MM.1S (cell line): ENCODE results near the gene PARP4.
"Not testable (repeated sequence)": the region's sequence is repeated elsewhere in the genome, so short reads cannot be mapped to it uniquely, and the experiment has no call there.

Experiments
- DNase-seq: peaks from one replicate; pipeline ENCODE4 v3.0.0-alpha.2; 2015
- H2AFZ ChIP-seq: fragments of 300-600 bp; sonication (generic); 2 replicates; pipeline ENCODE4 v1.6.0; 2016; ENCODE audit warnings: antibody characterized with exemption, low read length
- H3F3A ChIP-seq: fragments of 300-600 bp; sonication (generic); 2 replicates; pipeline ENCODE4 v1.6.1; 2016; ENCODE audit warnings: mild to moderate bottlenecking, antibody characterized with exemption, low read length, moderate library complexity, mixed read lengths; ENCODE audit not compliant: insufficient read depth
- H3K27ac ChIP-seq: fragments of 300-600 bp; sonication (generic); 2 replicates; pipeline ENCODE4 v1.5.1; 2016; ENCODE audit warnings: mild to moderate bottlenecking, low read length
- H3K27me3 ChIP-seq: fragments of 300-600 bp; sonication (generic); replicated peaks from 2 replicates; pipeline ENCODE4 v1.6.0; 2016; ENCODE audit warnings: low read length; ENCODE audit not compliant: insufficient read depth
- H3K36me3 ChIP-seq: fragments of 300-600 bp; sonication (generic); replicated peaks from 2 replicates; pipeline ENCODE4 v1.6.1; 2016; ENCODE audit warnings: mild to moderate bottlenecking, low read length, mixed read lengths; ENCODE audit not compliant: insufficient read depth
- H3K4me1 ChIP-seq: fragments of 300-600 bp; sonication (generic); 2 replicates; pipeline ENCODE4 v1.6.1; 2016; ENCODE audit warnings: low read length, mixed read lengths
- H3K4me2 ChIP-seq: fragments of 300-600 bp; sonication (generic); 2 replicates; pipeline ENCODE4 v1.6.0; 2016; ENCODE audit warnings: low read depth, low read length
- H3K4me3 ChIP-seq: fragments of 300-600 bp; sonication (generic); 2 replicates; pipeline ENCODE4 v1.5.1; 2016; ENCODE audit warnings: low read length, mixed read lengths
- H3K79me2 ChIP-seq: fragments of 300-600 bp; sonication (generic); 2 replicates; pipeline ENCODE4 v1.6.1; 2016; ENCODE audit warnings: mixed run types, low read length, mixed read lengths
- H3K9ac ChIP-seq: fragments of 300-600 bp; sonication (generic); 2 replicates; pipeline ENCODE4 v1.6.1; 2016; ENCODE audit warnings: low read length, mixed read lengths
- H3K9me2 ChIP-seq: fragments of 300-600 bp; sonication (generic); replicated peaks from 2 replicates; pipeline ENCODE4 v1.6.1; 2016; ENCODE audit warnings: mild to moderate bottlenecking, low read length, mixed read lengths; ENCODE audit not compliant: insufficient read depth
- H3K9me3 ChIP-seq: fragments of 300-600 bp; sonication (generic); replicated peaks from 2 replicates; pipeline ENCODE4 v1.6.1; 2016; ENCODE audit warnings: mild to moderate bottlenecking, low read length, mixed read lengths; ENCODE audit not compliant: insufficient read depth
- H4K20me1 ChIP-seq: fragments of 300-600 bp; sonication (generic); 2 replicates; pipeline ENCODE4 v1.6.1; 2016; ENCODE audit warnings: mild to moderate bottlenecking, low read length, moderate library complexity, mixed read lengths; ENCODE audit not compliant: insufficient read depth
- CTCF ChIP-seq: fragments of 300-600 bp; sonication (generic); IDR thresholded peaks from 2 replicates; pipeline ENCODE4 v1.5.1; 2016; ENCODE audit warnings: antibody characterized with exemption, low read length, mixed read lengths
- EZH2 ChIP-seq: fragments of 300-600 bp; sonication (generic); optimal IDR thresholded peaks from 2 replicates; pipeline ENCODE3; 2017; ENCODE audit warnings: low read depth, mild to moderate bottlenecking, antibody characterized with exemption, low read length, mixed read lengths
- EZH2phosphoT487 ChIP-seq: fragments of 300-600 bp; sonication (generic); IDR thresholded peaks from 2 replicates; pipeline ENCODE4 v1.6.1; 2018; ENCODE audit warnings: antibody characterized with exemption, low read length

Gene PARP4

GRCh38 chr13:24390795-24391194 is 121.8 kb downstream of the PARP4 start:
- not testable (repeated sequence) for H3K27me3 ChIP-seq, H3K9ac ChIP-seq, H3K79me2 ChIP-seq, H3K4me1 ChIP-seq, H3K4me2 ChIP-seq, H3K36me3 ChIP-seq, H3K27ac ChIP-seq, H4K20me1 ChIP-seq, H3K4me3 ChIP-seq, DNase-seq, H2AFZ ChIP-seq, H3K9me3 ChIP-seq, H3F3A ChIP-seq, H3K9me2 ChIP-seq

DNA sequence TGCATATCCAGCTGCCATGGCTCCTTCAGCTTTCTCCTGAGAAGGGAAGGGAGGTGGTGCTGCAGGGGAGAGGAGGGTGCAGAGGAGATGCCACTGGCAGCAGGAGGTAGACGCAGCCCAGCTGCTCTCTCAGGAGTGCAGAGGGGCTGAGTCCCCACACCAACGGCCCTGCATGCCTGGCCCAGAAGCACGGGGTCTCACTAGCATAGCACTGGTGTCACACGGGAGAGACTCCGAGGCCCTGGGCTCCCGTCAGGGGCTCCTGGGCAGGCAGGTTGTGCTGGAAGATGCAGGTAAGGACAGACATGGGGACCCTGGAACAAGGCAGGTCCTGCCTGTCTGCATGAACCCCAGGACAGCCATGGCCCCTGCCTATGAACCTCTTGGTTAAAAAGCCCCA is 123.1 kb downstream of the PARP4 start:
- Histone ChIP-seq H3K9me3 (no peaks in the 10 kb centered on the region), H3K9ac (no peak overlapping the region), H3K27me3 (no peaks in the 10 kb centered on the region), H2AFZ (no peak overlapping the region), H4K20me1 (no peaks in the 10 kb centered on the region), H3K4me3 (no peak overlapping the region), H3K27ac (no peak overlapping the region), H3F3A (no peaks in the 10 kb centered on the region), H3K79me2 (no peaks in the 10 kb centered on the region), H3K4me1 (no peaks in the 10 kb centered on the region), H3K9me2 (no peaks in the 10 kb centered on the region), H3K36me3 (no peaks in the 10 kb centered on the region), H3K4me2 (no peak overlapping the region)
- TF ChIP-seq CTCF (no peak), EZH2 (no peak), EZH2phosphoT487 (no peak)
- DNase-seq, result no peak

DNA sequence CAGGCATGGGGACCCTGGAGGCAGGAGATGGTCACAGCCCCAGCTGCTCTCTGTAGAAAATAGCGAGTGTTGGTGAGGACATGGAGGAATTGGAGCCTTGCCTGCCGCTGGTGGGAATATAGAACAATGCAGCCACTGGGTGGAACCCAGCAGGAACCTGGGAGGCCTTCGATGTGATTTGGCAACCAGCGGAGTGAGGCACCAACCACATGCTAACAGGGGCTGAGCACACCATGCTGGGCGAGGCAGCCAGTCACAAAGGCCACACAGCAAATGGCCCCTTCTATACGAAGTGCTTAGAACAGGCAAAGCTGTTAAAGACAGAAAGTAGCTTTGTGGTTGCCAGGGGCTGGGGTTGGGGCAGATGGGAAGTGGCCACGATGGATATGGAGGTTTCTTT is 123.8 kb downstream of the PARP4 start:
- H4K20me1 ChIP-seq, H3K9me2 ChIP-seq, DNase-seq, H3K9me3 ChIP-seq, H3K27me3 ChIP-seq, H3K9ac ChIP-seq, H3K27ac ChIP-seq, H3K4me3 ChIP-seq, H3K4me1 ChIP-seq, H3K79me2 ChIP-seq, H3K36me3 ChIP-seq, H3F3A ChIP-seq, H3K4me2 ChIP-seq, H2AFZ ChIP-seq: not testable (repeated sequence)

DNA sequence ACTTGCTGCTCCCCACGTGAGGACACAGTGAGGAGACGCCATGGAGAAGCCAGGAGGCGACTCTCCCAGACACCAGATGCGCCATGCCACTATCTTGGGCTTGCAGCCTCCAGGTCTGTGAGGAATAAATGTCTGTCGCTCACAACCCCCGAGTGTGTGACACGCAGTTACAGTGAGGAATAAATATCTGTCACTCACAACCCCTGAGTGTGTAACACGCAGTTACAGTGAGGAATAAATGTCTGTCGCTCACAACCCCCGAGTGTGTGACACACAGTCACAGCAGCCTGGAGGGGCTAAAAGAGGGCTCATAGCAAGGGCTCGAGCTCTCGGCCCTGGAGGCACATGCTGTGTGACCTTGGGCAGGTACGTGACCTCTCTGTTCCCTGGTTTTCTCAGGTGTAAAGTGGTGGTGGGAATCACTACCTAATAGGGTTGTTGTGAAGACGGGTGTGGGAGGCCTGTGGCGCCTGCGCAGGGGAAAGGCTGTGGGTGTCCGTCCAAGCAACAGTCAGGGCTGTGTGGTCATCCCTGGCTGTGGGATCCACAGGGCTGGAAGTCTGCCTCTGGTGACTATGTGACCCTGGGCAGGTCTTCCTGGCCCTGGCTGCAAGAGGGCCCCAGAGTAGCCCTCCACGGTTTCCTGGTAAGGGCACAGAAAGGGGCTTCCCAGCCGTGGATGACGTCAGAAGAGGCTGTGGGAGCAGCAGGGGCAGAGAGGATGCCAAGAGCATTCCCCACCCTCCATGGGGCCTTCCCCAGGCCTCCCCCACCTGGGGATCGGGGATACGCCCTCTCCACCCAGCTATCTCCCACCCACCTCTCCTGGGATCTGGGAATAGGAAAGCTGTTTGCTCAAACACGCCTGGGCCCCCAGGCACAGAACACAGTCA is 125.5 kb downstream of the PARP4 start:
- H3K36me3 ChIP-seq, result no peaks in the 10 kb centered on the region
- no peak overlapping the region for H3K4me3 ChIP-seq
- H3K4me2 ChIP-seq, result no peak overlapping the region
- no peaks in the 10 kb centered on the region for H3K79me2 ChIP-seq
- H3K27me3 ChIP-seq, result no peaks in the 10 kb centered on the region
- H3F3A ChIP-seq, result no peaks in the 10 kb centered on the region
- no peaks in the 10 kb centered on the region for H3K4me1 ChIP-seq
- TF ChIP-seq EZH2phosphoT487 (no peak), EZH2 (no peak), CTCF (no peak)
- no peak overlapping the region for H3K27ac ChIP-seq
- no peak for DNase-seq
- H4K20me1 ChIP-seq, result no peaks in the 10 kb centered on the region
- no peak overlapping the region for H3K9ac ChIP-seq
- H3K9me3 ChIP-seq, result no peaks in the 10 kb centered on the region
- H3K9me2 ChIP-seq, result no peaks in the 10 kb centered on the region
- H2AFZ ChIP-seq, result no peak overlapping the region
